Cardiac septum (tissue), 1 donor: Measurements from ENCODE around the gene DAB1. TPM values are rescaled to one million over a fixed set of nuclear protein-coding genes. Genes with fewer than 3 reads are reported as not detected.

Experiments
- DNase-seq: peaks from one replicate; pipeline ENCODE4 v3.0.0-alpha.2; 2020; ENCODE audit warnings: low spot score
- intact Hi-C: fragments of 100-400 bp; cut with DNase I; formaldehyde crosslinking; loops from one replicate; pipeline ENCODE4 v1.14.0; 2022
- total RNA-seq: library from RNA; stranded (reverse); fragmentation: NEBNext Ultra II Directional; extraction: Animal tissue kit (Norgen Biotek cat#: 25700); gene quantifications from one replicate; pipeline ENCODE4 v1.2.1, GENCODE V29; 2021
- donor health status: DM: no; HTN: no; CAD: no.

Gene DAB1
- total RNA-seq, 1 donor from 2014 or later, result 2.0 TPM

- intact Hi-C loops, result no loop called here
- DNase-seq, result no peak
These were observed 437.5 kb downstream of the DAB1 start for GRCh38 chr1:56986397-56986796.

GRCh38 chr1:56985857-56986256, 438.0 kb downstream of the DAB1 start:
- intact Hi-C loops, result no loop called here
- no peak for DNase-seq

GRCh38 chr1:56983484-56983883, 440.4 kb downstream of the DAB1 start:
- no peak for DNase-seq
- intact Hi-C loops, result no loop called here

GRCh38 chr1:56979986-56980755, 443.7 kb downstream of the DAB1 start:
- no peak for DNase-seq
- intact Hi-C loops, result no loop called here

GRCh38 chr1:56978819-56979218, 445.0 kb downstream of the DAB1 start:
- no peak for DNase-seq
- intact Hi-C loops, result no loop called here

- no peak for DNase-seq
- intact Hi-C loops, result no loop called here
These were observed 445.9 kb downstream of the DAB1 start for GRCh38 chr1:56977910-56978309.

GRCh38 chr1:56975446-56975845, 448.4 kb downstream of the DAB1 start:
- intact Hi-C loops, result no loop called here
- no peak for DNase-seq

GRCh38 chr1:56973923-56974742, 449.7 kb downstream of the DAB1 start:
- intact Hi-C loops, result no loop called here
- no peak for DNase-seq

GRCh38 chr1:56972976-56973375, 450.9 kb downstream of the DAB1 start:
- no peak for DNase-seq
- intact Hi-C loops, result no loop called here

GRCh38 chr1:56970280-56970679, 453.6 kb downstream of the DAB1 start:
- DNase-seq, result no peak
- intact Hi-C loops, result no loop called here

- intact Hi-C loops, result loop anchor here (5.0 kb wide), 1 partner anchor 137 kb away; no protein-coding TSS in a partner anchor
- no peak for DNase-seq
These were observed 454.9 kb downstream of the DAB1 start for GRCh38 chr1:56968878-56969495.

- intact Hi-C loops, result loop anchor here (5.0 kb wide), 1 partner anchor 136 kb away; no protein-coding TSS in a partner anchor
- no peak for DNase-seq
These were observed 455.7 kb downstream of the DAB1 start for GRCh38 chr1:56967900-56968832.

- DNase-seq, result no peak
- intact Hi-C loops, result loop anchor here (5.0 kb wide), 1 partner anchor 135 kb away; no protein-coding TSS in a partner anchor
These were observed 456.5 kb downstream of the DAB1 start for GRCh38 chr1:56967355-56967754.

GRCh38 chr1:56966698-56966999, 457.2 kb downstream of the DAB1 start:
- no peak for DNase-seq
- intact Hi-C loops, result loop anchor here (5.0 kb wide), 1 partner anchor 134 kb away; no protein-coding TSS in a partner anchor

GRCh38 chr1:56965916-56966697, 457.8 kb downstream of the DAB1 start, which contains the start of gene C8B:
C8B (minus strand) TSS chr1:56966015; CDS start chr1:56965948, 67 bp downstream.
- DNase-seq, result no peak
- intact Hi-C loops, result loop anchor here (5.0 kb wide), 1 partner anchor 134 kb away; no protein-coding TSS in a partner anchor

GRCh38 chr1:56965191-56965590, 458.7 kb downstream of the DAB1 start:
- intact Hi-C loops, result loop anchor here (5.0 kb wide), 1 partner anchor 133 kb away; no protein-coding TSS in a partner anchor

GRCh38 chr1:56964349-56965017, 459.4 kb downstream of the DAB1 start:
- no peak for DNase-seq
- intact Hi-C loops, result loop anchor here (5.0 kb wide), 1 partner anchor 132 kb away; no protein-coding TSS in a partner anchor

More at GRCh38 chr1:56965191-56965590, 458.7 kb downstream of the DAB1 start:
- DNase-seq, result no peak

GRCh38 chr1:56963667-56964066, 460.2 kb downstream of the DAB1 start:
- intact Hi-C loops, result no loop called here

More at GRCh38 chr1:56963667-56964066, 460.2 kb downstream of the DAB1 start:
- DNase-seq, result no peak
